Cerebellar cortex (tissue), 1 donor: ENCODE measurements around the gene ARHGEF11.

Experiments used
- DNase-seq: peaks from one replicate; pipeline ENCODE4 v3.0.0-alpha.2; 2015; ENCODE audit warnings: low spot score

ARHGEF11 gene

GRCh38 chr1:157000686-157001085, 44.9 kb downstream of the ARHGEF11 start:
- DNase-seq, result no peak

GRCh38 chr1:156999596-157000320, 45.8 kb downstream of the ARHGEF11 start:
- DNase-seq, result no peak

- no peak for DNase-seq
These were observed 46.6 kb downstream of the ARHGEF11 start for GRCh38 chr1:156998840-156999500.

GRCh38 chr1:156998301-156998700, 47.2 kb downstream of the ARHGEF11 start:
- DNase-seq, result no peak

- no peak for DNase-seq
These were observed 50.1 kb downstream of the ARHGEF11 start for GRCh38 chr1:156995412-156995811.

- no peak for DNase-seq
These were observed 51.3 kb downstream of the ARHGEF11 start for GRCh38 chr1:156994277-156994676.

- DNase-seq, result no peak
These were observed 52.0 kb downstream of the ARHGEF11 start for GRCh38 chr1:156993426-156994147.

GRCh38 chr1:156992215-156992614, 53.3 kb downstream of the ARHGEF11 start:
- no peak for DNase-seq

GRCh38 chr1:156987715-156988114, 57.8 kb downstream of the ARHGEF11 start:
- DNase-seq, result no peak

GRCh38 chr1:156980551-156980950, 65.0 kb downstream of the ARHGEF11 start:
- no peak for DNase-seq

- DNase-seq, result no peak
These were observed 70.5 kb downstream of the ARHGEF11 start for GRCh38 chr1:156975084-156975483.

GRCh38 chr1:156973417-156973816, 72.1 kb downstream of the ARHGEF11 start:
- no peak for DNase-seq

GRCh38 chr1:156970017-156970416, 75.5 kb downstream of the ARHGEF11 start:
- DNase-seq, result no peak

GRCh38 chr1:156969496-156969895, 76.0 kb downstream of the ARHGEF11 start:
- DNase-seq, result no peak

GRCh38 chr1:156964441-156964840, 81.1 kb downstream of the ARHGEF11 start:
- no peak for DNase-seq

- no peak for DNase-seq
These were observed 81.9 kb downstream of the ARHGEF11 start for GRCh38 chr1:156963621-156964020.

GRCh38 chr1:156961709-156962108, 83.8 kb downstream of the ARHGEF11 start:
- peak; percentile 15 for DNase-seq

GRCh38 chr1:156959925-156960324, 85.6 kb downstream of the ARHGEF11 start:
- DNase-seq, result no peak

GRCh38 chr1:156959414-156959813, 86.1 kb downstream of the ARHGEF11 start:
- no peak for DNase-seq

GRCh38 chr1:156958247-156958714, 87.3 kb downstream of the ARHGEF11 start:
- no peak for DNase-seq

- no peak for DNase-seq
These were observed 87.9 kb downstream of the ARHGEF11 start for GRCh38 chr1:156957634-156958033.

GRCh38 chr1:156956333-156956732, 89.2 kb downstream of the ARHGEF11 start:
- DNase-seq, result no peak

- DNase-seq, result no peak
These were observed 92.0 kb downstream of the ARHGEF11 start for GRCh38 chr1:156953571-156953970.
